Psoas muscle (tissue), 8 donors: ENCODE data around the gene RPRD1B. TPM values are rescaled to one million over a fixed set of nuclear protein-coding genes. Genes with fewer than 3 reads are reported as not detected.

ENCODE experiments used
- ATAC-seq, 4 donors: fragments of 200-7000 bp; cut with Tn5 transposase; one replicate each; pipeline ENCODE4 v1.9.1; 2020; ENCODE audit warnings: moderate library complexity in 3 of 4, mild to moderate bottlenecking in 2 of 4
- DNase-seq, 2 donors: peaks; one replicate each; pipeline ENCODE4 v3.0.0-alpha.2; 2020
- H3K27ac ChIP-seq: fragments of 200-600 bp; one replicate; pipeline ENCODE4 v1.8.0; 2022
- H3K27me3 ChIP-seq, 3 donors: fragments of 200-600 bp in 1 of 3; one replicate each; pipeline versions ENCODE4 v1.6.1 to v1.8.0; 2013 to 2022; ENCODE audit warnings: low read length in 2 of 3, mild to moderate bottlenecking in 2 of 3, moderate library complexity in 1 of 3; ENCODE audit not compliant: insufficient read depth in 3 of 3
- H3K36me3 ChIP-seq, 2 donors: fragments of 200-600 bp in 1 of 2; one replicate each; pipeline versions ENCODE4 v1.6.1 to v1.8.0; 2013 to 2022; ENCODE audit warnings: low read depth in 1 of 2, mild to moderate bottlenecking in 1 of 2, moderate library complexity in 1 of 2; ENCODE audit not compliant: insufficient read depth in 1 of 2
- H3K4me1 ChIP-seq: fragments of 200-600 bp; one replicate; pipeline ENCODE4 v1.8.0; 2022
- H3K4me3 ChIP-seq: fragments of 200-600 bp; one replicate; pipeline ENCODE4 v1.8.0; 2022; ENCODE audit warnings: mild to moderate bottlenecking
- H3K9me3 ChIP-seq: fragments of 200-600 bp; one replicate; pipeline ENCODE4 v1.8.0; 2022
- CTCF ChIP-seq: fragments of 200-600 bp; IDR thresholded peaks from one replicate; pipeline ENCODE4 v1.8.0; 2022; ENCODE audit warnings: antibody characterized with exemption
- WGBS, 3 donors: extraction: QIAGEN DNeasy Blood & Tissue Kit; methylation state at CpG; one replicate each; pipeline versions ENCODE4 v1.1.6 to v1.1.7; 2013; 5-methylcytosine and 5-hydroxymethylcytosine counted together
- intact Hi-C, 2 donors: fragments of 100-400 bp; cut with DNase I; formaldehyde crosslinking; loops; one replicate each; pipeline versions ENCODE4 v1.11.0 to v1.14.2; 2022
- polyA plus RNA-seq, 3 donors: library from polyadenylated mRNA; stranded (reverse); fragments of 200-250 nt; gene quantifications; one replicate each; pipeline ENCODE4 v1.2.3, GENCODE V29; 2013
- total RNA-seq, 4 donors: library from RNA; stranded (reverse); fragmentation: NEBNext Ultra II Directional in 2 of 4; extraction: Animal tissue kit (Norgen Biotek cat#: 25700) in 2 of 4; gene quantifications; one replicate each; pipeline versions ENCODE4 v1.2.1 to v1.2.4, GENCODE V29; 2021 to 2023
- donor health status: healthy with polysubstance abuse.
- donor health status: DM: no; HTN: no; CAD: no; lungs with moderate emphysema.
- donor health status: Bipolar disorder and iron deficiency.
- donor health status: healthy.
- donor health status: DM: yes; HTN: yes; CAD: no.
- donor health status: DM: no; HTN: no; CAD: no.
- donor health status: DM: no; HTN: no; CAD: no.
- donor health status: DM: yes; HTN: yes; CAD: no.

RPRD1B gene
- total and polyA plus RNA-seq, 7 donors = 14.0 to 55.7 (median 32.7) TPM

- ATAC-seq (peak in 2 of 4 donors; percentile 19), DNase-seq (no peak)
- Histone ChIP-seq H3K9me3 (no peaks in the 10 kb centered on the region), H3K4me1 (peaks cover 36% of the 10 kb centered on the region), H3K36me3 (peaks cover 0 to 5% of the 10 kb centered on the region in 2 donors), H3K27me3 (no peaks in the 10 kb centered on the region), H3K4me3 (no peak overlapping the region), H3K27ac (peak overlapping the region; percentile 5)
- WGBS, 3 donors = 65 to 71% (median 66%) methylated on average over 5 of the region's 5 CpGs
- no peak for TF ChIP-seq CTCF
- intact Hi-C loops = no loop called here
Observed at GRCh38 chr20:38023181-38024001, 10.2 kb upstream of the RPRD1B start.

GRCh38 chr20:38024496-38024895 lies 9.1 kb upstream of the RPRD1B start:
- ATAC-seq (no peak), DNase-seq (no peak)
- no peaks in the 10 kb centered on the region for H3K27me3 ChIP-seq
- no peaks in the 10 kb centered on the region for H3K36me3 ChIP-seq
- H3K9me3 ChIP-seq = no peaks in the 10 kb centered on the region
- no peak for TF ChIP-seq CTCF
- H3K4me1 ChIP-seq = peaks cover 36% of the 10 kb centered on the region
- no peak overlapping the region for H3K4me3 ChIP-seq
- H3K27ac ChIP-seq = no peak overlapping the region
- intact Hi-C loops = no loop called here
- 55 to 75% (median 58%) methylated on average over 5 of the region's 5 CpGs for WGBS, 3 donors

GRCh38 chr20:38029453-38029852 lies 4.1 kb upstream of the RPRD1B start:
- ATAC-seq (no peak), DNase-seq (no peak)
- 89 to 97% (median 92%) methylated on average over 3 of the region's 3 CpGs for WGBS, 3 donors
- Histone ChIP-seq H3K4me3 (no peak overlapping the region), H3K4me1 (peaks cover 24% of the 10 kb centered on the region), H3K36me3 (no peaks in the 10 kb centered on the region), H3K27me3 (no peaks in the 10 kb centered on the region), H3K27ac (no peak overlapping the region), H3K9me3 (no peaks in the 10 kb centered on the region)
- TF ChIP-seq CTCF = no peak
- intact Hi-C loops = no loop called here

GRCh38 chr20:38031957-38032356 lies 1.6 kb upstream of the RPRD1B start:
- Histone ChIP-seq H3K27me3 (no peaks in the 10 kb centered on the region), H3K9me3 (no peaks in the 10 kb centered on the region), H3K4me1 (peaks cover 47% of the 10 kb centered on the region), H3K27ac (no peak overlapping the region), H3K36me3 (peaks cover 3 to 20% of the 10 kb centered on the region in 2 donors), H3K4me3 (peak overlapping the region; percentile 85)
- DNase-seq = no peak
- WGBS, 3 donors = 87 to 91% (median 90%) methylated on average over 3 of the region's 3 CpGs
- no peak for TF ChIP-seq CTCF
- intact Hi-C loops = no loop called here
- ATAC-seq = no peak
